AG08396 (cell line): ENCODE data around the gene ABHD6.
"Not testable (repeated sequence)": the region's sequence is repeated elsewhere in the genome, so short reads cannot be mapped to it uniquely, and the experiment has no call there.

Experiments used
- DNase-seq: peaks from one replicate; pipeline ENCODE4 v3.0.0; 2012; ENCODE audit warnings: low spot score, mixed read lengths

The ABHD6 gene

GRCh38 chr3:58274027-58274614, 36.5 kb downstream of the ABHD6 start:
- DNase-seq = no peak

- no peak for DNase-seq
These were observed 43.5 kb downstream of the ABHD6 start for GRCh38 chr3:58281069-58281468.

- no peak for DNase-seq
These were observed 47.7 kb downstream of the ABHD6 start for GRCh38 chr3:58285334-58285733.

- no peak for DNase-seq
These were observed 49.8 kb downstream of the ABHD6 start for GRCh38 chr3:58287354-58287753.

GRCh38 chr3:58288011-58288728, 50.6 kb downstream of the ABHD6 start:
- DNase-seq = no peak

- DNase-seq = not testable (repeated sequence)
These were observed 51.5 kb downstream of the ABHD6 start for GRCh38 chr3:58288964-58289613.

GRCh38 chr3:58290446-58290845, 52.9 kb downstream of the ABHD6 start:
- DNase-seq = not testable (repeated sequence)

- DNase-seq = no peak
These were observed 54.2 kb downstream of the ABHD6 start for GRCh38 chr3:58291671-58292338.

- no peak for DNase-seq
These were observed 55.3 kb downstream of the ABHD6 start for GRCh38 chr3:58292866-58293265.

- DNase-seq = no peak
These were observed 55.9 kb downstream of the ABHD6 start for GRCh38 chr3:58293516-58293915.

- no peak for DNase-seq
These were observed 58.7 kb downstream of the ABHD6 start for GRCh38 chr3:58296269-58296668.

- DNase-seq = no peak
These were observed 59.3 kb downstream of the ABHD6 start for GRCh38 chr3:58296843-58297242.

GRCh38 chr3:58298190-58298589, 60.6 kb downstream of the ABHD6 start:
- no peak for DNase-seq

GRCh38 chr3:58299075-58299474, 61.5 kb downstream of the ABHD6 start:
- no peak for DNase-seq

- peak; percentile 39 for DNase-seq
These were observed 62.4 kb downstream of the ABHD6 start for GRCh38 chr3:58299839-58300516.

GRCh38 chr3:58305882-58306711, 68.5 kb downstream of the ABHD6 start, which contains the start of the genes HTD2 and RPP14:
TSS of gene HTD2 (plus strand) at chr3:58306520. CDS start at chr3:58317614, 11,094 bp downstream.
TSS of gene RPP14 (plus strand) at chr3:58306245. CDS start at chr3:58310330, 4,085 bp downstream.
- DNase-seq = peak; percentile 98

GRCh38 chr3:58307639-58308215, 70.1 kb downstream of the ABHD6 start:
- peak; percentile 43 for DNase-seq

GRCh38 chr3:58308728-58309127, 71.1 kb downstream of the ABHD6 start:
- DNase-seq = no peak

- no peak for DNase-seq
These were observed 80.2 kb downstream of the ABHD6 start for GRCh38 chr3:58317811-58318210.

- no peak for DNase-seq
These were observed 84.2 kb downstream of the ABHD6 start for GRCh38 chr3:58321791-58322190.

GRCh38 chr3:58322793-58323192, 85.2 kb downstream of the ABHD6 start:
- DNase-seq = no peak
